HG03439 (cell line): ENCODE data around the gene NID1.
"Not testable (repeated sequence)": the region's sequence is repeated elsewhere in the genome, so short reads cannot be mapped to it uniquely, and the experiment has no call there.

ENCODE experiments used
- ATAC-seq: cut with Tn5 transposase; IDR thresholded peaks from one replicate; pipeline ENCODE4 v1.9.1; 2021; ENCODE audit warnings: mild to moderate bottlenecking, moderate library complexity; ENCODE audit not compliant: unreplicated experiment

NID1 gene

GRCh38 chr1:236064674-236065508 is at the start of gene NID1:
TSS of gene NID1 (minus strand) at chr1:236065090. CDS start at chr1:236065079, 11 bp downstream.
- ATAC-seq = no peak

- no peak for ATAC-seq
These were observed 49.3 kb upstream of the NID1 start for GRCh38 chr1:236114076-236114747.

- ATAC-seq = no peak
These were observed 48.6 kb upstream of the NID1 start for GRCh38 chr1:236113324-236114032.

- no peak for ATAC-seq
These were observed 47.4 kb upstream of the NID1 start for GRCh38 chr1:236112332-236112627.

GRCh38 chr1:236111527-236112331 is 46.8 kb upstream of the NID1 start:
- no peak for ATAC-seq

- no peak for ATAC-seq
These were observed 45.2 kb upstream of the NID1 start for GRCh38 chr1:236110137-236110536.

- ATAC-seq = no peak
These were observed 43.2 kb upstream of the NID1 start for GRCh38 chr1:236108027-236108648.

- ATAC-seq = no peak
These were observed 42.4 kb upstream of the NID1 start for GRCh38 chr1:236107121-236107907.

- ATAC-seq = no peak
These were observed 38.8 kb upstream of the NID1 start for GRCh38 chr1:236103646-236104218.

- ATAC-seq = no peak
These were observed 38.2 kb upstream of the NID1 start for GRCh38 chr1:236103059-236103458.

- ATAC-seq = no peak
These were observed 37.7 kb upstream of the NID1 start for GRCh38 chr1:236102611-236103010.

- ATAC-seq = no peak
These were observed 36.6 kb upstream of the NID1 start for GRCh38 chr1:236101233-236102200.

GRCh38 chr1:236100799-236101198 is 35.9 kb upstream of the NID1 start:
- ATAC-seq = no peak

- no peak for ATAC-seq
These were observed 34.6 kb upstream of the NID1 start for GRCh38 chr1:236099355-236099974.

- no peak for ATAC-seq
These were observed 33.4 kb upstream of the NID1 start for GRCh38 chr1:236098267-236098666.

- not testable (repeated sequence) for ATAC-seq
These were observed 32.0 kb upstream of the NID1 start for GRCh38 chr1:236096660-236097482.
